GM19025 (cell line): ENCODE results near the gene RNF212B.

Source experiments
- ATAC-seq: cut with Tn5 transposase; IDR thresholded peaks from one replicate; pipeline ENCODE4 v1.9.1; 2021; ENCODE audit warnings: mild to moderate bottlenecking, low read depth, moderate library complexity; ENCODE audit not compliant: unreplicated experiment

The RNF212B gene

GRCh38 chr14:23319746-23320583 lies 82.2 kb downstream of the RNF212B start:
- no peak for ATAC-seq

GRCh38 chr14:23320584-23321571 lies 83.1 kb downstream of the RNF212B start, which contains the start of gene PABPN1:
TSS of gene PABPN1 (plus strand) at chr14:23321457. CDS start at chr14:23321470, 13 bp downstream.
- peak; percentile 86 for ATAC-seq

GRCh38 chr14:23321572-23322547 lies 84.1 kb downstream of the RNF212B start:
- peak; percentile 2 for ATAC-seq
